IPS-18a (cell line): ENCODE measurements around the gene TASP1.

ENCODE experiments used
- H3K27ac ChIP-seq: one replicate; pipeline ENCODE4 v1.5.1; 2013; ENCODE audit warnings: low read length
- H3K27me3 ChIP-seq: one replicate; pipeline ENCODE4 v1.6.1; 2013; ENCODE audit warnings: mild to moderate bottlenecking, low read length; ENCODE audit not compliant: control insufficient read depth, insufficient read depth
- H3K36me3 ChIP-seq: one replicate; pipeline ENCODE4 v1.6.1; 2013; ENCODE audit warnings: low read depth, low read length; ENCODE audit not compliant: control insufficient read depth
- H3K4me1 ChIP-seq: one replicate; pipeline ENCODE4 v1.6.1; 2013; ENCODE audit warnings: low read depth, low read length; ENCODE audit not compliant: control insufficient read depth
- H3K4me3 ChIP-seq: one replicate; pipeline ENCODE4 v1.5.1; 2013; ENCODE audit warnings: low read length
- H3K9ac ChIP-seq: one replicate; pipeline ENCODE4 v1.6.1; 2013; ENCODE audit warnings: mild to moderate bottlenecking, low read length, moderate library complexity
- H3K9me3 ChIP-seq: one replicate; pipeline ENCODE4 v1.6.1; 2013; ENCODE audit warnings: low read depth, low read length; ENCODE audit not compliant: control insufficient read depth

The TASP1 gene

DNA sequence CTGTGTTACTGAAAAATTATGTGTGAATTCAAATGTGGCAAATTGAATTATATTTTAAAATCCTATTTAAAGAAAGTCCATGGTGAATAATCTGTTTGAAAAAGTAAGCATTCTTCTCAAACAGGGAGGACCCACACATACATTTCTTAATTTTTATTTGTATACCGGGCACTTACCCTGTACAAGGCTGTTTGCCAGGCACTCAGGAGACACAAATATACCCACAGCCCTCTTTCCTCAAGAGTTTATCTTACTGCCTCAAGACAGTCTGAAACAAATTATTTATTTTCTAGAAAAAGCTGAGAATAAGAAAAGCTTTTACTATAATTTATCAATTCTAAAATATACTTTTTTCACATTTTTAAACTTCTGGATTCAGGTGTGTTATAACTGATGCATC is 114.4 kb downstream of the TASP1 start:
- H3K36me3 ChIP-seq, result no peaks in the 10 kb centered on the region
- H3K4me1 ChIP-seq, result no peaks in the 10 kb centered on the region
- H3K4me3 ChIP-seq, result no peak overlapping the region
- H3K9me3 ChIP-seq, result no peaks in the 10 kb centered on the region
- H3K27me3 ChIP-seq, result no peaks in the 10 kb centered on the region
- no peak overlapping the region for H3K9ac ChIP-seq
- no peak overlapping the region for H3K27ac ChIP-seq

GRCh38 chr20:13517831-13518230 is 120.9 kb downstream of the TASP1 start:
- H3K4me3 ChIP-seq, result no peak overlapping the region
- no peak overlapping the region for H3K9ac ChIP-seq
- H3K36me3 ChIP-seq, result no peaks in the 10 kb centered on the region
- H3K9me3 ChIP-seq, result no peaks in the 10 kb centered on the region
- H3K27ac ChIP-seq, result no peak overlapping the region
- no peaks in the 10 kb centered on the region for H3K27me3 ChIP-seq
- no peaks in the 10 kb centered on the region for H3K4me1 ChIP-seq

GRCh38 chr20:13515796-13516558 is 122.8 kb downstream of the TASP1 start:
- H3K27me3 ChIP-seq, result no peaks in the 10 kb centered on the region
- H3K27ac ChIP-seq, result no peak overlapping the region
- no peak overlapping the region for H3K9ac ChIP-seq

GRCh38 chr20:13515291-13515690 is 123.4 kb downstream of the TASP1 start:
- no peaks in the 10 kb centered on the region for H3K4me1 ChIP-seq
- no peak overlapping the region for H3K27ac ChIP-seq

More at GRCh38 chr20:13515796-13516558, 122.8 kb downstream of the TASP1 start:
- H3K4me3 ChIP-seq, result no peak overlapping the region
- H3K36me3 ChIP-seq, result no peaks in the 10 kb centered on the region
- no peaks in the 10 kb centered on the region for H3K4me1 ChIP-seq
- H3K9me3 ChIP-seq, result no peaks in the 10 kb centered on the region

GRCh38 chr20:13510837-13511488 is 127.8 kb downstream of the TASP1 start:
- Histone ChIP-seq H3K9ac (no peak overlapping the region), H3K27ac (no peak overlapping the region), H3K27me3 (no peaks in the 10 kb centered on the region), H3K9me3 (peaks cover 7% of the 10 kb centered on the region), H3K4me3 (no peak overlapping the region), H3K4me1 (no peaks in the 10 kb centered on the region), H3K36me3 (no peaks in the 10 kb centered on the region)

More at GRCh38 chr20:13515291-13515690, 123.4 kb downstream of the TASP1 start:
- Histone ChIP-seq H3K36me3 (no peaks in the 10 kb centered on the region), H3K9ac (no peak overlapping the region), H3K9me3 (no peaks in the 10 kb centered on the region), H3K27me3 (no peaks in the 10 kb centered on the region), H3K4me3 (no peak overlapping the region)

DNA sequence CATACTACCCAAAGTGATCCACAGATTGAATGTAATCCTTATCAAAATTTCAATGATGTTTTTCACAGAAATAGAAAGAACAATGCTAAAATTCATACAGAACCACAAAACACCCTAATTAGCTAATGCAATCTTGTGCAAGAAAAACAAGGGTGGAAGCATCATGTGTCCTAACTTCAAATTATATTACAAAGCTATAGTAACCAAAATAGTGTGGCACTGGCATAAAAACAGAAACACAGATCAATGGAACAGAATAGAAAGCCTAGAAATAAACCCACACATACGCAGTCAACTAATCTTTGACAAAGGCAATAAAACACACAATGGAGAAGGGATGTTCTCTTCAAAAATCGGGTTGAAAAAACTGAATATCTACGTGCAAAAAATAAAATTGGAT is 131.1 kb downstream of the TASP1 start:
- Histone ChIP-seq H3K27me3 (no peaks in the 10 kb centered on the region), H3K9me3 (peaks cover 7% of the 10 kb centered on the region), H3K36me3 (no peaks in the 10 kb centered on the region), H3K4me1 (no peaks in the 10 kb centered on the region), H3K4me3 (no peak overlapping the region), H3K27ac (no peak overlapping the region), H3K9ac (no peak overlapping the region)

- no peaks in the 10 kb centered on the region for H3K36me3 ChIP-seq
- no peaks in the 10 kb centered on the region for H3K27me3 ChIP-seq
- no peak overlapping the region for H3K27ac ChIP-seq
- H3K9ac ChIP-seq, result no peak overlapping the region
- H3K9me3 ChIP-seq, result peaks cover 10% of the 10 kb centered on the region
- no peaks in the 10 kb centered on the region for H3K4me1 ChIP-seq
- H3K4me3 ChIP-seq, result no peak overlapping the region
Measured at GRCh38 chr20:13501500-13501899, 137.2 kb downstream of the TASP1 start.

DNA sequence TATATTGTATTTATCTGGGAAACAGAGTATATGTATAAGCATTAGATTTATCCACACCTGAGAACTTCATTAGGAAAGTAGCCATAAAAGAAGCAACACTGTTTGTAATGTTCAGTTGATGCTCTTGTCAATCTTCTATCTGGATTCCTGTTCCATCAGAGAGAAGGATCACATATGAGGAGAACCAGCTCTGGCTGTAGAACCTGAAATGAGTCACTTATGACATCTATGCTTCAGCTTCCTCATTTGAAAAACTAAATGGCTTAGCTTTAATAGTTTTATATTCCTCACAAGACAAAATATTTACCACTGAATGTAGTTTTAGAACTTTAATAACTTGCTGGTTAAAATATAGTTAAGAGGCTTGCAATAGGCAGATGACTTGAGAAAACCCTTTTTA is 144.7 kb downstream of the TASP1 start:
- Histone ChIP-seq H3K4me1 (peaks cover 27% of the 10 kb centered on the region), H3K27me3 (no peaks in the 10 kb centered on the region), H3K9me3 (no peaks in the 10 kb centered on the region), H3K27ac (no peak overlapping the region), H3K4me3 (no peak overlapping the region), H3K36me3 (no peaks in the 10 kb centered on the region), H3K9ac (no peak overlapping the region)

DNA sequence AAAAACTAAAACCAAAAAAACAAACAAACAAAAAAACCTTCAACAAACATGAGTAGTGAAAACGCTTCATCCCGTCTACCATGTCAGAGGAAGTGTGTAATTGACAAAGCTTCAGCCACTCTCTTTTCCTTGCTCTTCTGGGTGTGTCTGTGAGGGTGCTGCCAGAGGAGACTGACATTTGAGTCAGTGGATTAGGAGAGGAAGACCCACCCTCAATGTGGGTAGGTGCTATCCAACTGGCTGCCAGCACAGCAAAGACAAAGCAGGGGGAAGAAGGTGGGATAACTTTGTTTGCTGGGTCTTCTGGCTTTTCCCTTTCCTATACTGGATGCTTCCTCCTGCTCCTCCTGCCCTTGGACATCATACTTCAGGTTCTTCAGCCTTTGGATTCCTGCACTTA is 145.6 kb downstream of the TASP1 start:
- Histone ChIP-seq H3K4me1 (peaks cover 27% of the 10 kb centered on the region), H3K27ac (no peak overlapping the region), H3K9me3 (no peaks in the 10 kb centered on the region), H3K36me3 (no peaks in the 10 kb centered on the region), H3K27me3 (no peaks in the 10 kb centered on the region), H3K9ac (no peak overlapping the region), H3K4me3 (no peak overlapping the region)

DNA sequence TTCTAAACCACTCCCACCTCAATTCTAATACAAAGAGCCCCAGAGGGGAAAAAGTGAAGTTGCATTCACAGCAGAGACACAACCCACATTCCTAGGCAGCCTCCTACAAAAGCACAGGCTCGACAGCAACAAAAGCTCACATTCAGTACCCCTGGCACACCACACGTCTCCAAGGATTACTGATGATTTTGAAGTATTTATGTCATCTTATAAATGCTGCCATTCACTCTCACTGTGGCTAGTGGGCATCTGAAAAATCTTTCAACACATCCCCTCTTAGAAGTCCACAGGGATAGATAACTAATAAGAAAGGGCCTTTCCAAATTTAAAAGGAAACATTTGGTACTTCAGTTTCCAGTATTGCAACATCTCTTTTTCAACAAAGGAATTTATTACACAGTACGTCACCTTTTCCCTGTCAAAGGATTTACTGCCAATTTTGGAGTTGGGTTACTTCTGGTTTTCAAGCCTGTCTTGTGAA is 146.7 kb downstream of the TASP1 start:
- H3K4me3 ChIP-seq, result peak overlapping the region; percentile 11

DNA sequence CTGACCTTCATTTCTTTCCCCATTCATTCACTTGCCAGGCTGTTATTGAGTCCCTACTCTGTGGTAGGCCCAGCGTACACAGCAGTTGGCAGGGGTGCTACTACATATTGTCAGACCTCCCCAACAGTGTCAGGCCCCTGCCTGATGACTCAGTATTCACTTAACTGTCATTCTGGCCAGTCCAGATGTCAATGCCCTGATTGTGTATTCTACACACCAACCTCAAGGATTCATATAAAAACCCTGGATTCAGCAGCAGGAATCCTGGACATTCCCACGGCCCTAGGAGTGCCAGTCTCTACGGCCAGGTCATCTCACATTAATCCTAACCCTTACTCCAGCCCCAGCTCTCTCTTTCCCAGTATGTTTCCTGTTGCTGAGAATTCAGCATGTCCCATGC is 151.5 kb downstream of the TASP1 start:
- no peaks in the 10 kb centered on the region for H3K27me3 ChIP-seq
- H3K27ac ChIP-seq, result no peak overlapping the region
- no peaks in the 10 kb centered on the region for H3K36me3 ChIP-seq
- H3K4me1 ChIP-seq, result peaks cover 17% of the 10 kb centered on the region
- no peak overlapping the region for H3K4me3 ChIP-seq
- no peaks in the 10 kb centered on the region for H3K9me3 ChIP-seq
- no peak overlapping the region for H3K9ac ChIP-seq

More for the DNA sequence above, 146.7 kb downstream of the TASP1 start:
- Histone ChIP-seq H3K36me3 (no peaks in the 10 kb centered on the region), H3K9ac (peak overlapping the region; percentile 46), H3K27ac (peak overlapping the region; percentile 67), H3K27me3 (no peaks in the 10 kb centered on the region), H3K4me1 (peaks cover 27% of the 10 kb centered on the region), H3K9me3 (no peaks in the 10 kb centered on the region)

DNA sequence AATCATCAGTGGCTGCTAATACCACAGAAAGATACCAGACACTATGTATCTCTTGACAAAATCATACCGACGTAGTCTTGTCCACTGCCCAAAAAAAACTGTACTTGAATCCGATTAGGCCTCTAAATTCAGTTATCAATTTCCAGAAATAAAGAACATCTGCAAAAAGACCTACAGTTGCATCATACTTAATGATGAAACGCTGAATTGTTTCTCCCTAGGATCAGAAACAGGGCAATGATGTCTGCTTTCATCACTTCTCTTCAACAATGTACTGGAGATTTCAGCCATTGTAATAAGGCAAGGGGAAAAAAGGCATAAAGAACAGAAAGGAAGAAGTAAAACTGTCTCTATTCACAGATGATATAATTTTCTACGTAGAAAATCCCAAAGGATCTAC is 152.0 kb downstream of the TASP1 start:
- Histone ChIP-seq H3K27ac (no peak overlapping the region), H3K9ac (no peak overlapping the region), H3K36me3 (no peaks in the 10 kb centered on the region), H3K4me1 (peaks cover 12% of the 10 kb centered on the region), H3K4me3 (no peak overlapping the region), H3K27me3 (no peaks in the 10 kb centered on the region), H3K9me3 (no peaks in the 10 kb centered on the region)
